Panc1 (cell line): ENCODE measurements around the gene GSTM3. TPM values are rescaled to one million over a fixed set of nuclear protein-coding genes. Genes with fewer than 3 reads are reported as not detected.
"Not testable (repeated sequence)": the region's sequence is repeated elsewhere in the genome, so short reads cannot be mapped to it uniquely, and the experiment has no call there.

ENCODE experiments used
- ATAC-seq: fragments of 200-7000 bp; cut with Tn5 transposase; 2 replicates; pipeline ENCODE4 v1.9.1; 2020; ENCODE audit warnings: mild to moderate bottlenecking, moderate library complexity
- BruUV-seq: library from RNA; stranded (reverse); fragments of 400-500 nt; replicated peaks from 2 replicates; lab custom pipeline; 2021; lab: Mats Ljungman, UMichigan
- CTCF ChIA-PET: fragments of 300-600 bp; sonication (Branson Sonifier 250); formaldehyde crosslinking; loops from one replicate; lab custom pipeline; 2022; ENCODE audit warnings: antibody characterized with exemption; lab: Charles Lee
- POLR2A ChIA-PET: fragments of 300-600 bp; sonication (Branson Sonifier 250); formaldehyde crosslinking; loops from one replicate; lab custom pipeline; 2022; ENCODE audit warnings: antibody characterized with exemption; lab: Charles Lee
- DNase-seq: peaks from one replicate; pipeline ENCODE4 v3.0.0-alpha.2; 2010; ENCODE audit warnings: low read depth, low spot score
- H3K27ac ChIP-seq: 2 replicates; pipeline ENCODE4 v1.5.1; 2011; ENCODE audit warnings: mild to moderate bottlenecking, low read length, inconsistent platforms
- H3K27me3 ChIP-seq: fragments of 200-500 bp; sonication (Bioruptor generic); 2 replicates; pipeline ENCODE4 v1.6.0; 2014; ENCODE audit warnings: low read length, inconsistent platforms; ENCODE audit not compliant: control insufficient read depth, insufficient read depth
- H3K36me3 ChIP-seq: fragments of 200-500 bp; sonication (Bioruptor generic); 2 replicates; pipeline ENCODE4 v1.5.1; 2014; ENCODE audit warnings: inconsistent platforms, mild to moderate bottlenecking, low read length, moderate library complexity; ENCODE audit not compliant: control insufficient read depth, insufficient read depth
- H3K4me1 ChIP-seq: 2 replicates; pipeline ENCODE4 v1.5.1; 2011; ENCODE audit warnings: inconsistent platforms, mild to moderate bottlenecking, low read length, moderate library complexity; ENCODE audit not compliant: control insufficient read depth, insufficient read depth
- H3K4me3 ChIP-seq, 2 experiments: 2 replicates each; pipeline ENCODE4 v1.5.1; 2011 to 2012; ENCODE audit warnings: low read depth in 2 of 2, low read length in 2 of 2, mild to moderate bottlenecking in 2 of 2, inconsistent platforms in 1 of 2, moderate library complexity in 1 of 2
- H3K9me3 ChIP-seq: fragments of 200-500 bp; sonication (Bioruptor generic); 2 replicates; pipeline ENCODE4 v1.5.1; 2014; ENCODE audit warnings: low read depth, mild to moderate bottlenecking, inconsistent platforms, low read length, moderate library complexity; ENCODE audit not compliant: control insufficient read depth, insufficient read depth
- POLR2AphosphoS5 ChIP-seq: IDR thresholded peaks from 2 replicates; pipeline ENCODE4 v1.6.1; 2012; ENCODE audit warnings: mild to moderate bottlenecking, low read depth, low read length, moderate library complexity
- SIN3A ChIP-seq: IDR thresholded peaks from 2 replicates; pipeline ENCODE4 v1.6.1; 2012; ENCODE audit warnings: low read depth, mild to moderate bottlenecking, low read length, moderate library complexity, borderline replicate concordance; ENCODE audit not compliant: insufficient read depth
- TCF7L2 ChIP-seq: IDR thresholded peaks from 2 replicates; pipeline ENCODE4 v1.6.1; 2011; ENCODE audit warnings: mild to moderate bottlenecking, low read depth, low read length, inconsistent platforms
- in situ Hi-C: cut with HindIII; loops from 2 replicates; pipeline ENCODE4 v1.10.0; 2016; ENCODE audit warnings: low sequenced_read_pairs, low pct_unique_long_range_greater_than_20kb
- intact Hi-C: fragments of 100-400 bp; cut with micrococcal nuclease; formaldehyde crosslinking; loops from one replicate; pipeline ENCODE4 v1.10.0; 2022; ENCODE audit not compliant: unreplicated experiment
- total RNA-seq: library from RNA; stranded (reverse); gene quantifications from one replicate; pipeline ENCODE4 v1.2.1, GENCODE V29; 2021; ENCODE audit not compliant: unreplicated experiment
- TF ChIP-seq, protein P1 (sequence below), 2 experiments: IDR thresholded peaks; 2 replicates each; pipeline ENCODE4 v1.6.1; 2011 to 2012; ENCODE audit warnings: low read depth in 2 of 2, control low read depth in 1 of 2, low read length in 1 of 2, mild to moderate bottlenecking in 1 of 2, moderate library complexity in 1 of 2; ENCODE audit not compliant: insufficient read depth in 1 of 2
- TF ChIP-seq, protein P2 (sequence below): fragments of 450-650 bp; IDR thresholded peaks from 2 replicates; pipeline ENCODE4 v1.5.1; 2017; ENCODE audit warnings: mild to moderate bottlenecking

GSTM3 gene
- total RNA-seq, 1 experiment from 2014 or later = 93.1 TPM

DNA sequence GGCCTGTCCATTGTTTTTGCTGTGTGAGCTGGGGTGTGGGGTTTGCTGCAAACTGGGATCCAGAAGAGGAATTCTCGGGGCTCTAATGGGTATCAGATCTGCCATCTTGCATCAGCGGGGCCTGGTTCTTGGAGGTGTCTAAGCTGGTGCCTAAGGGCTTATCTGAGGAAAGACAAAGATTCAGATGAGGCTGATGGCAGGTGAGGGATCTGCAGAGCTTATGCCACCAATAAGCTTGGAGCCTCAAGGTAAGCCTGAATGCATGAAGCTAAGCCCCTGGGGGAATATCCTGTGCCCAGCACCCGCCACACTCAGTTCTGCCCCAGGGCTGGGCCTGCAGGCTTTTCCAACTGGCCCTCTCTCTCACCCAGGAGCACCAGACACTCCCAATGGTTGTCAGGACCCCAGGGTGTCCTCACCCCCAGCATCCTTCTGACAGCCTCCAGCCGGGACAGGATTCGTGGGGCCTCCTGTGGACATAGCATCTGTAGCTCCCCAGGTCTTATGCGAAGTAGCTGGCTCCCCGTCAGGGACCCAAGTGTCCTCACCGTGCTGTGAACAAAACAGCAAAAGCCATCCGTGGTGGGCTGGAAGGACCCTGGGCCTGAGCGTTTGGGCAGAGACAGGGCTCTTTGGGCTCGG, 9.5 kb upstream of the GSTM3 start:
- Histone ChIP-seq H3K9me3 (no peaks in the 10 kb centered on the region), H3K4me1 (no peaks in the 10 kb centered on the region), H3K27ac (no peak overlapping the region), H3K4me3 (no peak overlapping the region), H3K36me3 (no peaks in the 10 kb centered on the region), H3K27me3 (no peaks in the 10 kb centered on the region)
- ChIA-PET CTCF (no interaction called here), POLR2A (no interaction called here)
- TF ChIP-seq POLR2AphosphoS5 = no peak
- TF ChIP-seq, protein P1, sequence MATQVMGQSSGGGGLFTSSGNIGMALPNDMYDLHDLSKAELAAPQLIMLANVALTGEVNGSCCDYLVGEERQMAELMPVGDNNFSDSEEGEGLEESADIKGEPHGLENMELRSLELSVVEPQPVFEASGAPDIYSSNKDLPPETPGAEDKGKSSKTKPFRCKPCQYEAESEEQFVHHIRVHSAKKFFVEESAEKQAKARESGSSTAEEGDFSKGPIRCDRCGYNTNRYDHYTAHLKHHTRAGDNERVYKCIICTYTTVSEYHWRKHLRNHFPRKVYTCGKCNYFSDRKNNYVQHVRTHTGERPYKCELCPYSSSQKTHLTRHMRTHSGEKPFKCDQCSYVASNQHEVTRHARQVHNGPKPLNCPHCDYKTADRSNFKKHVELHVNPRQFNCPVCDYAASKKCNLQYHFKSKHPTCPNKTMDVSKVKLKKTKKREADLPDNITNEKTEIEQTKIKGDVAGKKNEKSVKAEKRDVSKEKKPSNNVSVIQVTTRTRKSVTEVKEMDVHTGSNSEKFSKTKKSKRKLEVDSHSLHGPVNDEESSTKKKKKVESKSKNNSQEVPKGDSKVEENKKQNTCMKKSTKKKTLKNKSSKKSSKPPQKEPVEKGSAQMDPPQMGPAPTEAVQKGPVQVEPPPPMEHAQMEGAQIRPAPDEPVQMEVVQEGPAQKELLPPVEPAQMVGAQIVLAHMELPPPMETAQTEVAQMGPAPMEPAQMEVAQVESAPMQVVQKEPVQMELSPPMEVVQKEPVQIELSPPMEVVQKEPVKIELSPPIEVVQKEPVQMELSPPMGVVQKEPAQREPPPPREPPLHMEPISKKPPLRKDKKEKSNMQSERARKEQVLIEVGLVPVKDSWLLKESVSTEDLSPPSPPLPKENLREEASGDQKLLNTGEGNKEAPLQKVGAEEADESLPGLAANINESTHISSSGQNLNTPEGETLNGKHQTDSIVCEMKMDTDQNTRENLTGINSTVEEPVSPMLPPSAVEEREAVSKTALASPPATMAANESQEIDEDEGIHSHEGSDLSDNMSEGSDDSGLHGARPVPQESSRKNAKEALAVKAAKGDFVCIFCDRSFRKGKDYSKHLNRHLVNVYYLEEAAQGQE (IDR thresholded peaks at IDR 0.05; ENCODE audit: insufficient read depth in 1 of 2, low read depth in 2 of 2, low read length in 1 of 2) = no peak
- TF ChIP-seq, protein P2, sequence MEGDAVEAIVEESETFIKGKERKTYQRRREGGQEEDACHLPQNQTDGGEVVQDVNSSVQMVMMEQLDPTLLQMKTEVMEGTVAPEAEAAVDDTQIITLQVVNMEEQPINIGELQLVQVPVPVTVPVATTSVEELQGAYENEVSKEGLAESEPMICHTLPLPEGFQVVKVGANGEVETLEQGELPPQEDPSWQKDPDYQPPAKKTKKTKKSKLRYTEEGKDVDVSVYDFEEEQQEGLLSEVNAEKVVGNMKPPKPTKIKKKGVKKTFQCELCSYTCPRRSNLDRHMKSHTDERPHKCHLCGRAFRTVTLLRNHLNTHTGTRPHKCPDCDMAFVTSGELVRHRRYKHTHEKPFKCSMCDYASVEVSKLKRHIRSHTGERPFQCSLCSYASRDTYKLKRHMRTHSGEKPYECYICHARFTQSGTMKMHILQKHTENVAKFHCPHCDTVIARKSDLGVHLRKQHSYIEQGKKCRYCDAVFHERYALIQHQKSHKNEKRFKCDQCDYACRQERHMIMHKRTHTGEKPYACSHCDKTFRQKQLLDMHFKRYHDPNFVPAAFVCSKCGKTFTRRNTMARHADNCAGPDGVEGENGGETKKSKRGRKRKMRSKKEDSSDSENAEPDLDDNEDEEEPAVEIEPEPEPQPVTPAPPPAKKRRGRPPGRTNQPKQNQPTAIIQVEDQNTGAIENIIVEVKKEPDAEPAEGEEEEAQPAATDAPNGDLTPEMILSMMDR = no peak
- TF ChIP-seq TCF7L2 = no peak
- TF ChIP-seq SIN3A = no peak
- intact Hi-C loops (no loop called here), in situ Hi-C loops (no loop called here)
- no TSS peak for BruUV-seq
- DNase-seq = no peak
- no peak for ATAC-seq

DNA sequence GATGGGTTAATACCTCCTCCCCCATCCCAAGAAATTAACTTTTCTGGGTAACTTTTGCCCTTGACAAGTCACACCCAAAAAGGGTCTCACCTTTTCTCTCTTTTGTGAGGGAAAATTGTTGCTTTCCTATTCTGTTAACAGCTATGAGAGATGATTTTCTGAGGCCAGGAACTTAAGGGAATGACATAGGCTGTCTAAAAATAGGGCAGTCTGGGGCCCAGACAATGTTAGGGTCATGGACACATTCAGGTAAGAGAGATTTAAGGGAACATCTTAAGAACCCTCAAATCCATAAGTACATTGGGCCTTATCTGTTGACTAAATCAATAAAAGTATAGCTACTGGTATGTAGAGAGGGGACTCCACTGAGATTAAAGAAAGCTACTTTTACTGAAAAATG, 8.4 kb upstream of the GSTM3 start:
- ChIA-PET CTCF (no interaction called here), POLR2A (interaction anchor here (0.7 kb wide), 1 partner anchor 103 kb away, joined by 3 read pairs; no protein-coding TSS in a partner anchor)
- Histone ChIP-seq H3K27me3 (no peaks in the 10 kb centered on the region), H3K4me1 (no peaks in the 10 kb centered on the region), H3K27ac (no peak overlapping the region), H3K36me3 (no peaks in the 10 kb centered on the region), H3K9me3 (no peaks in the 10 kb centered on the region), H3K4me3 (no peak overlapping the region)
- in situ Hi-C loops = no loop called here
- DNase-seq (no peak), ATAC-seq (no peak)
- intact Hi-C loops = no loop called here
- TF ChIP-seq TCF7L2 = no peak
- TF ChIP-seq POLR2AphosphoS5 = no peak
- TF ChIP-seq, protein P1 (IDR thresholded peaks at IDR 0.05; ENCODE audit: insufficient read depth in 1 of 2, low read depth in 2 of 2, low read length in 1 of 2) = no peak
- TF ChIP-seq, protein P2 = no peak
- no TSS peak for BruUV-seq

DNA sequence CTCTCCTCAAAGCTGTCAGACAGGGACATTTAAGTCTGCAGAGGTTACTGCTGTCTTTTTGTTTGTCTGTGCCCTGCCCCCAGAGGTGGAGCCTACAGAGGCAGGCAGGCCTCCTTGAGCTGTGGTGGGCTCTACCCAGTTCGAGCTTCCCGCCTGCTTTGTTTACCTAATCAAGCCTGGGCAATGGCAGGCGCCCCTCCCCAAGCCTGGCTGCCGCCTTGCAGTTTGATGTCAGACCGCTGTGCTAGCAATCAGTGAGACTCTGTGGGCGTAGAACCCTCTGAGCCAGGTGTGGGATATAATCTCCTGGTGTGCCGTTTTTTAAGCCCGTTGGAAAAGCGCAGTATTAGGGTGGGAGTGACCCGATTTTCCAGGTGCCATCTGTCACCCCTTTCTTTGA, 7.5 kb upstream of the GSTM3 start:
- CTCF ChIA-PET, H3K4me1 ChIP-seq, POLR2A ChIA-PET, BruUV-seq, H3K27me3 ChIP-seq, H3K4me3 ChIP-seq, H3K36me3 ChIP-seq, H3K9me3 ChIP-seq, ATAC-seq, H3K27ac ChIP-seq, in situ Hi-C loops, intact Hi-C loops, DNase-seq: not testable (repeated sequence)
